Stimulated activated CD4-positive, alpha-beta T cell treated with anti-CD3 and anti-CD28 coated beads, Interleukin-15, amount 100 ng/mL, for 48 hours (primary cell): ENCODE data around the gene CCDC85C.
A peak's percentile ranks its signal among the peaks of the same experiment; 100 is the strongest.

Experiments
- DNase-seq, 2 donors: peaks; one replicate each; pipeline ENCODE4 v3.0.0-alpha.2; 2020; ENCODE audit warnings: low read depth in 2 of 2

Gene CCDC85C

GRCh38 chr14:99512110-99512449 lies 91.9 kb downstream of the CCDC85C start:
- no peak for DNase-seq

GRCh38 chr14:99511421-99512109 lies 92.4 kb downstream of the CCDC85C start:
- no peak for DNase-seq

GRCh38 chr14:99510556-99511139 lies 93.4 kb downstream of the CCDC85C start:
- no peak for DNase-seq

- no peak for DNase-seq
These were observed 94.0 kb downstream of the CCDC85C start for GRCh38 chr14:99509871-99510555.

GRCh38 chr14:99508896-99509629 lies 94.9 kb downstream of the CCDC85C start:
- no peak for DNase-seq

- DNase-seq, result no peak
These were observed 96.0 kb downstream of the CCDC85C start for GRCh38 chr14:99507860-99508640.

- DNase-seq, result no peak
These were observed 97.7 kb downstream of the CCDC85C start for GRCh38 chr14:99506276-99506675.

GRCh38 chr14:99505089-99505488 lies 98.9 kb downstream of the CCDC85C start:
- DNase-seq, result no peak

GRCh38 chr14:99503848-99504453 lies 100.1 kb downstream of the CCDC85C start:
- DNase-seq, result no peak

- DNase-seq, result no peak
These were observed 101.0 kb downstream of the CCDC85C start for GRCh38 chr14:99502989-99503421.

GRCh38 chr14:99497894-99498293 lies 106.1 kb downstream of the CCDC85C start:
- no peak for DNase-seq

GRCh38 chr14:99497341-99497740 lies 106.7 kb downstream of the CCDC85C start:
- DNase-seq, result no peak

GRCh38 chr14:99484106-99484505 lies 119.9 kb downstream of the CCDC85C start:
- DNase-seq, result no peak

- DNase-seq, result peak; percentile 1 to 2
These were observed 122.3 kb downstream of the CCDC85C start for GRCh38 chr14:99481745-99482099.

- DNase-seq, result peak; percentile 100
These were observed 122.9 kb downstream of the CCDC85C start, which contains the start of gene CCNK for GRCh38 chr14:99480917-99481744. Gene CCNK, plus strand, starts transcription at chr14:99481409. Its CDS starts 11,269 bp downstream, at chr14:99492678.

- DNase-seq, result peak; percentile 5 to 14
These were observed 123.8 kb downstream of the CCDC85C start, which contains the start of gene SETD3 for GRCh38 chr14:99479906-99480869. Gene SETD3, minus strand, starts transcription at chr14:99480859. Its CDS starts 15,054 bp downstream, at chr14:99465805.

GRCh38 chr14:99479160-99479905 lies 124.7 kb downstream of the CCDC85C start:
- no peak for DNase-seq

GRCh38 chr14:99478128-99478527 lies 125.9 kb downstream of the CCDC85C start:
- DNase-seq, result no peak
